ENCODE data around the gene PCDHGA1.

Gene PCDHGA1

DNA sequence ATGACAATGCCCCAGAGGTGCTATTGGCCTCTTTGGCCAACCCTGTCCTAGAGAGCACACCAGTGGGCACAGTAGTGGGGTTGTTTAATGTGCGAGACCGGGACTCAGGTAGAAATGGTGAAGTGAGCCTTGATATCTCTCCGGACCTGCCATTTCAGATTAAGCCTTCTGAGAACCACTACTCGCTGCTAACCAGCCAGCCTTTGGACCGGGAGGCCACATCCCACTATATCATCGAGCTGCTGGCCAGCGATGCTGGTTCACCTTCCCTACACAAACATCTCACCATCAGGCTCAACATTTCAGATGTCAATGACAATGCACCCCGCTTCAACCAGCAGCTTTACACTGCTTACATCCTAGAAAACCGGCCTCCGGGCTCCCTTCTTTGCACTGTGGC, 160.0 kb downstream of the PCDHGA1 start:
- DNase-seq (ENCODE audit: extremely low read depth in 1 of 2, low read depth in 1 of 2), result no peak

DNA sequence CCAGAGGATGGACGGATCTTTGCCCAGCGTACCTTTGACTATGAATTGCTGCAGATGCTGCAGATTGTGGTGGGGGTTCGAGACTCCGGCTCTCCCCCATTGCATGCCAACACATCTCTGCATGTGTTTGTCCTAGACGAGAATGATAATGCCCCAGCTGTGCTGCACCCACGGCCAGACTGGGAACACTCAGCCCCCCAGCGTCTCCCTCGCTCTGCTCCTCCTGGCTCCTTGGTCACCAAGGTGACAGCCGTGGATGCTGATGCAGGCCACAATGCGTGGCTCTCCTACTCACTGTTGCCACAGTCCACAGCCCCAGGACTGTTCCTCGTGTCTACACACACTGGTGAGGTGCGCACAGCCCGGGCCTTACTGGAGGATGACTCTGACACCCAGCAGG, 160.5 kb downstream of the PCDHGA1 start:
- DNase-seq (ENCODE audit: extremely low read depth in 1 of 2, low read depth in 1 of 2), result no peak

DNA sequence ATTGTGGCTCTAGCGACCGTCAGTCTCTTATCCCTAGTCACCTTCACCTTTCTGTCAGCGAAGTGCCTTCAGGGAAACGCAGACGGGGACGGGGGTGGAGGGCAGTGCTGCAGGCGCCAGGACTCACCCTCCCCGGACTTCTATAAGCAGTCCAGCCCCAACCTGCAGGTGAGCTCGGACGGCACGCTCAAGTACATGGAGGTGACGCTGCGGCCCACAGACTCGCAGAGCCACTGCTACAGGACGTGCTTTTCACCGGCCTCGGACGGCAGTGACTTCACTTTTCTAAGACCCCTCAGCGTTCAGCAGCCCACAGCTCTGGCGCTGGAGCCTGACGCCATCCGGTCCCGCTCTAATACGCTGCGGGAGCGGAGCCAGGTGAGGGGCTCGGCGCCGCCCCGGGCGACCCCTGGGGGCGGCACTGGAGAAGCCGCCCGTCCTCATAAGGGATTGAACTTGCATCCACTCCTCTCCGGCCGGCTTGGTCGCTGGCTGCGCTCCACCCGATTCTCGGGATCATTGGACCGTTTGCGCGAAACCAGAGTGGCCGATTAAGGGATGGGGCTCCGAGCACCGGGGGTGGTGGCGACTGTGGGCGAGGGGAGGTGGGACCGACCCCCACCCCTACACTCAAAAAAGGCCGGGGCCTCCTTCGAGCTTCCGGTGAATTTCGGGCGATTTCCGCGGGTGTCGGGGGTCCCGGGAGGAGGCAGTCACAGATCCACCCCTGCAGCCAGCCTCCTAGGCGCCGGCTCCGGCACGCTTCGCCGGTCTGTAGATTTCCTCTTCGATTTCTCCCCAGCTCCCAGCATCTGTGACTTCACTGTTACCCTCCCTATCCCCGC, 161.2 kb downstream of the PCDHGA1 start:
- DNase-seq (ENCODE audit: extremely low read depth in 1 of 2, low read depth in 1 of 2), result no peak

DNA sequence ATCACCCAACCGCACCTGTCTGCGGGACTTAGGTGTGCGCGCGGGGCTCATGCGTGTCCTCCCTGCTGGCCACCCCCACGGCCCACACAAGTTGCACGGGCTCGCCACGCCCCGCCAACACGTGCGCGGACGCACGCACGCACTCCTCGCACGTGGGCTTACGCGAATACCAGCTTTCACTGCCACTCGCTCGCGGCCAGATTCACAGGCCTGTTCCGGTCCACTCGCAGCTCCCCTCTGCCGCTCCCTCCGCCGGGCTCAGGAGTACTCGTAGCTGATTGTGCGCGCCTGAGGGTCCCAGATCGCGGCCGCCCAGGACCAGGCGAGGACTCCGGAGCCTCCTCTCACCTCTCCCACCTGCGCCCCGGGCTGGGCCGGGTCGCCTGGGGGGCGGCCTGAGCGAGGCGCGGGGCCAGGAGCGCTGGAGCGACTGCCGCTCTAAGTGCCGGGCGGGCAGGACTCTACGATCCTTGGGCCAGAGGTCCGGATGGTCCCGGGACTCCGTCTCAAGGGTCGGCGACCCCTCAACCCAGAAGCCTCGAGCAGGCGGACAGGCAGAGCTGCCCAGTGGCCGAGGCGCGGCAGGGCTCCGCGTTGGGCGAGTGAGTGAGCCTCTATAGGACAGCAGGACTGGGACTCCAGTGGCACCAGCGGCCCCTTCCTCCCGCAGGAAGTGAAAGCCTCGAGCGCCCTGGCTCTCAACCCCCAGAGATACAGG, 162.0 kb downstream of the PCDHGA1 start:
- DNase-seq (ENCODE audit: extremely low read depth in 1 of 2, low read depth in 1 of 2), result no peak

DNA sequence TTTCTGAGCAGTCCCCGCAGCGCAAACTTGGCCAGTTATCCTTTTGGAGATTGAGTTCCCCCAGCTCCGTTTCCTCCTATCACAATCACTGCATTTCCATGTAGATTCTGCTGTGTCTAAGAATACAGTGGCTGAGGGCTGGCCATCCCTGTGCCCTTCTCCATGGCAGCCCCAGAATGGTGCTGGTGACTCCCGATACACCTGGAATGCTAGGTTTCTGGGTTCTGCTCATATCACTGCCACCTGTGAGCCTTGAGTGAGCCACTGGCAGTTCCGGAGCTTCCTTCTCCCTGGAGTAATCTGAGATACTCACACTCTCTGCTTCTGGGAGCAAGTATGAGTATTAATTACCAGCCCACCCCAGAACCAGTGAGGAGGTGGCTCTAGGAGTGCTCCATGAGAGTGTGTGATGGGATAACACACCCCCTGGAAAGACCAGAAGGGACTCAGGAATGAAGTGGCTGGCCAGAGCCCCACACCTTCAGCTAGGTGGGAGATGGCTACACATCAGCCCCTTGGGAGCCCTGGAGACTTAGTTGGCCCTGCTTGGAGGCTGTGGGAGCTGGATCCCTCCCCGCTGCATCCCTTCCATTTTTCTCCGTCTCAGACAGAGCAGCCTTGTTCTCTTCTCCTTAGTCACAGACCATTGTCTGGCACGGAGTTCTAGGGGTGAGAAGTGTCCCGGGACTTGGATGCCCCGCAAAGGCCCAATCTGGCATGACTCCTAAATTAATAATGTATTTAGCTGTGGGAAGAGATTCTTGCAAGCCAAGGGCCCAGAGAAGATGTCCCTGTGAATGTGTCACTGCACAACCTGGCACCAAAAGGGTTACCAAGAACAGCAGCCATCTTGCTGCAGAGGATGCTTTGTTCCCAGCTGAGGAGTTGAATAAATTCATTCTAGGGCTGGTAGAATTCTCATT, 163.4 kb downstream of the PCDHGA1 start:
- no peak for DNase-seq (ENCODE audit: extremely low read depth in 1 of 2, low read depth in 1 of 2)

DNA sequence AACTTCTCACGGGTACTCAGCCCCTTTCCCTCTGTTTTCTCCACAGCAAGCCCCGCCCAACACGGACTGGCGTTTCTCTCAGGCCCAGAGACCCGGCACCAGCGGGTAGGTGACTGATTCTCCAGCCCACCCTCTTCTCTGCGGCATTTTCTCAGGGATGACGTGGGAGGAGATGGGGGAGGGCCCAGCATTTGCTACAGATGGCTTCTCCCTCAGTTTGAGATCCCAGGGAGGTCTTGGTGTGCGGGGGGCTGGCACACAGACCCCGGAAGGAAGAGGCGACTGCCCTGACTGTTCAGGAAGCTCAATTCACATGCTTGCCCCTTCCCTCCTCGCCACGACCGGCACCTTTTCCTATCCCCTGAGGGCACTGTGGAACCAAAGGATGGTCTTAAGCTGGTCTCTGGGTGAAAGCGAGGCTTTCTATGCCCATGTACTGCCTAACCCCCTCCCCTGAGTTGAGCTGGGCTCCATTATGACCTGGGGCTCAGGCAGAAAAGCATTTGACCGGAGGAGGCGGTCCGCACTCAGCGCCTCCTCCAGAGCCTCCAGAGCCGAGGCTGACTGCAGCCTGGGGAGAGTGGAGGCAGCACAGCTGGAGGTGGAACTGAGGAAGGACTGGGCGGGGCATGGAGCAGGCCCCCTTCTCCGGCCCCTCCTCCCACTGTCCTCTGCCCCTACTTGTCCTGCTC, 164.6 kb downstream of the PCDHGA1 start:
- no peak for DNase-seq (ENCODE audit: extremely low read depth in 1 of 2, low read depth in 1 of 2)

DNA sequence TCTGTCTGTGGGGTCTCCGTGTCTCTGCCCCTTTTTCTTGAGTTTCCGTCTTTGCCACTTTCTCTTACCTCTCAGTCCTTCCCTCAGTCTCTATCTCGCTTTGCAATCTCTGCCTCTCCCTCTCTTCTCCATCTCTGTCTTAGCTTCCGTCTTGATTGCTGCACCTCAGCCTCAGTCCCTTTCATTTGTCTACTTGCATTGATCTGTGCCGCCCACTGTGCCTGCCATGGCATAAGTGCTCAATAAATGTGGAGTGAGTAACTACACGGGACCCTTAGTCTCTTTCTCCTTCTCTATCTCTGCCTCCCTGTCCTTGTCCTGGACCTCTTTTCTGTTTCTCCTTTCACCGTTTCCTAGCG, 165.1 kb downstream of the PCDHGA1 start:
- no peak for DNase-seq (ENCODE audit: extremely low read depth in 1 of 2, low read depth in 1 of 2)

DNA sequence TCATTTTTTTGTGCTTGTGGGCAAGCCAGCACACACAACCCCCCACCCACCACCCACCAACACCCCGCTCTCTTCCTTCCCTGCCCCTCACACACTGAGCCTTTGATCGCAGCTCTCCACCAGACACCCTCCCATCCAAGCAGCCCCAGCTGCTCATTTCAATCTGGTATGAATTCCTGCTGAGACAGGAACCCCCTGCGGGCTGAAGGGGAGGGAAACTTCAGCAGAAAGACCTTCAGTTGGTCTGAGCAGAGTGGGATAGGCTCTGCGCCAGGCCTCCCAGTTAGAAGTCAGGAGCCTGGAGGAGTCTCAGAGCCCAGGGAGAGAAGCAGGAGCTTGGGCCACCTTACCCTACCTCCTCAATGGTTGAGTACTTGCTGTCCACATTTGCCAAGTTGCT, 165.7 kb downstream of the PCDHGA1 start:
- DNase-seq (ENCODE audit: extremely low read depth in 1 of 2, low read depth in 1 of 2), result no peak

DNA sequence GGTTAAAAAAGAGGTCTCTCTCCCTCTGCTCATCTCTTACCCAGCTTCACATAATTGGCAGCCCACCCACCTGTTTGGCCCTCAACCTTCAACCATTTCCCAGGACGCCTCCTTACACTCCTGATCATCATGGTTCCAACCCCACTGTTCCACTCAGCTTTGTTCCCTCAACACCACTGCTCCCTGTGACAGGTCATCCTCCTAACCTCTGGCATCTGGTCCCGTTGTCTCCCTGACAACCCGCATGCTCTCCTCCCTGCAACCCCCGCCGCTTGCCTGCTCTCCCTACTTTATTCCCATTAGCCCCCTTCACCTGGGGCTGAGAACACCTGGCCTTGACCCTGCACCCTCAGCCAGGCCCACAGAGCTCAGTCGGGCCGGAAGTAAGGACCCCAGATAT, 171.4 kb downstream of the PCDHGA1 start:
- DNase-seq (ENCODE audit: extremely low read depth in 1 of 2, low read depth in 1 of 2), result no peak

DNA sequence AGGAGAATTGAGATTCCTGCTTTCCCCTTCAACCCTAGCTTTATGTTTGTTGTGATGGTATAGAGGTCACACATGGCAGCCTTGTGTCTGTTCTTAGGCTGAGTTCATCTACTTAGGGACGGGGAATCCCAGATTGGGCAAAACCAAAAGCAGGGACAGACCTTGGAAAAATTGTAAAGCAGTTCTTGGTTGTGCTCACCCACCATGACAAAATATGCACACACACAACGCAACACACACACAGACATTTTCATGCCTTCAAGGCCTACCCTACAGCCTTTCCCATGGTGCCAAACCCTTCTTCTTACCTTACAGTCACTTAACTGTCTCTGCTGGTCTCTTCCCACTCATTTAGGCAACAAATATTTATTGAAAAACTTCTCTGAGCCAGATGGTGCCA, 173.4 kb downstream of the PCDHGA1 start:
- no peak for DNase-seq (ENCODE audit: extremely low read depth in 1 of 2, low read depth in 1 of 2)

DNA sequence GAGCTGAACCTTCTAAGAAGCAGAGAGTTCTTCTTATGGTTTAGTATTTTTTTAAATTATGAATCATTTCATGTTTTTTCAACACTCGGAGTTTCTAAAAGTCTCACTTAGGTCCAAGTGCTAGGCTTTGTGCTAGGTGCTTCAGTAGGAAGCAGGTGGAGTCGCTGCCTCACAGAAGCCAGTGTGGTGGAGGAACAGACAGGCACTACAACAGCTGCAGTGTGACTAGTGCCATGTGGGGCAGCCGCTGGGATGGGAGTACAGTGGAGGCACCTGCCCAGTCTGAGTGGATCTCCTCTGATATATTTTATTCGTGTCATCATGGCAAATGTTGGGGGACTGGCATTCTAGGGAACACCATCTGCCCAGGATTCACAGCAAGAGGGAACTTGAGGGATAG, 173.9 kb downstream of the PCDHGA1 start:
- no peak for DNase-seq (ENCODE audit: extremely low read depth in 1 of 2, low read depth in 1 of 2)

DNA sequence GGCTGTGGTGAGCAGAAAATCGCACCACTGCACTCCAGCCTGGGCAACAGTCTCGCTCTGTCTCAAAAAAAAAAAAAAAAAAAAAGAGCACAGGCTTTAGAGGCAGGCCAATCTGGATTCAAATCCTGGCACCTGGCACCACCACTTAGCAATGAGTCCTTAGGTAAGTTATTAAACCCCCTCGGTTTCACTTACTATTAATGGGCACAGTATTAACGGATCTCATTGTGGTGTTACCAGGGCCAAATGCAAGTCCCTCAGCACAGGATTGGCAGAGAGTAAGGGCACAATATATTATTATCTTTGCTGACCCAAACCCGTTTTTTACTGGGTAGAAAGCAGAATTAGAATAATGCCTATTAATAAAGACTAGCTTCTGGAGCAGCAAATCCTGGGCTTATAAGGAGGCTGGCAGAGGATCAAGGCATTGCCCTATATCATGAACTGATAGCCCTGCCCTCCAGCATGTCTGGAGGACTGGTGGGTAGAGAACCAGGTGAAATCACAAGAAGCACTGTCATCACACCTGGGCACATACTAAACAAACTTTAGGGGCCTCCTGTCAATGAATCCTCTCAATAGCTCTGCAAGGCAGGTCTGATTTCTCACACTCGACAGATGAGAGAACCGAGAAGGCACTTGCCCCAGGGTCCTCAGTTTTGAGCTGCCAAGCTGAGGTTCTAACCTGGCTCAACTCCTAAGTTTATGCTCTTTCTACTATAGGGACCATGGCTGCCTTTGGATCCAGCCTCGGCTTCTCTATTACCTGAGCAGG, 176.3 kb downstream of the PCDHGA1 start:
- no peak for DNase-seq (ENCODE audit: extremely low read depth in 1 of 2, low read depth in 1 of 2)

DNA sequence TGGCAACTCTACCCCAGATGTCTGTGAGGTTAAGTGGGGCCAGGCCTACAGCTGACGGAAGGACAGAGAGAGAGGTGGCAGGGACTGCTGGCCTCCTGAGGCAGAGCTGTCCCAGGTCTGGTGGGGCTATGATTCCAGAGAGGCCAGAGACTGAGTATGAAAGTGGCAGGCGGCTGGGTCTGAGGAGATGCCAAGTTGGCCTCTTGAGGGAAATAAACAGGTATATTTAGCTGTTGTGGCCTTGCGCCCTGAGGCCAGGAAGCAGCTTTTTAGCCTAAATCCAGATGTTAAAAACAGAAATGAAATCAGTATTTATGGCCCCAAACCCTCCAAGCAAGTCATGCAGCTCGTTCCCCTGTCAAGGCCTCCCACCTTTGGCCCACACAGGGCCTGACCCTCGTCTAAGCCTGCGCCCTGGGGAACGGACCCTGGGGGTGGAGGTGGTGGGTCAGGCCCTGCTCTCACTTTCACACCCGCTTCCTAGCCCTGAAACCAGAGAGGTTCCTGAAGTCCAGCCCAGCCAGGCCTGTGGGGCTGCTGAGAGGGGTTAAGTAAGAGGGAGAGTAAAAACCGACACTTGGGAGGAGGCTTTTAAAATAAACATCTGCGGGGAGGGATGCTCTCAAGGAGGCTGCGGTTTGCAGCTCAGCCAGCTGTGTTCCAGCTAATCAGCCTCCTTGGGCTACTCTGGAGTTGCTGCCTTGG, 177.2 kb downstream of the PCDHGA1 start:
- DNase-seq (ENCODE audit: extremely low read depth in 1 of 2, low read depth in 1 of 2), result no peak

DNA sequence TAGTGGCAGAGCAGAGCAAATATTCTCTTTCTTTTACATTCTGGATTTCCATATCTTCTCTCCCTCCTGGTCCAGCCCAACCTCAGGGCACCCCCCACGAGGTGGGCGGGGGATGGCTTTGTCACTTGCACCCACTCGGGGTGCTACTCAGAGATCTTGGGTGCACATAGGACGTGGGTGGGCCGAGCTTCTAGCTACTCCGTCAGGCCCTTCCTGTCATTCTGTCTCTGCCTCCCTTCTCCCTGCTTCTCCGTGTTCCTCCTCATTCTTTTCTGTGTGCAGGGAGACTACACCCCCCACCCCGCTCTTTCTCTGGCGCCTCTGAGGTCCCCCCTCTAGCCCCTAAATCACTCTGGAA, 178.1 kb downstream of the PCDHGA1 start:
- no peak for DNase-seq (ENCODE audit: extremely low read depth in 1 of 2, low read depth in 1 of 2)

DNA sequence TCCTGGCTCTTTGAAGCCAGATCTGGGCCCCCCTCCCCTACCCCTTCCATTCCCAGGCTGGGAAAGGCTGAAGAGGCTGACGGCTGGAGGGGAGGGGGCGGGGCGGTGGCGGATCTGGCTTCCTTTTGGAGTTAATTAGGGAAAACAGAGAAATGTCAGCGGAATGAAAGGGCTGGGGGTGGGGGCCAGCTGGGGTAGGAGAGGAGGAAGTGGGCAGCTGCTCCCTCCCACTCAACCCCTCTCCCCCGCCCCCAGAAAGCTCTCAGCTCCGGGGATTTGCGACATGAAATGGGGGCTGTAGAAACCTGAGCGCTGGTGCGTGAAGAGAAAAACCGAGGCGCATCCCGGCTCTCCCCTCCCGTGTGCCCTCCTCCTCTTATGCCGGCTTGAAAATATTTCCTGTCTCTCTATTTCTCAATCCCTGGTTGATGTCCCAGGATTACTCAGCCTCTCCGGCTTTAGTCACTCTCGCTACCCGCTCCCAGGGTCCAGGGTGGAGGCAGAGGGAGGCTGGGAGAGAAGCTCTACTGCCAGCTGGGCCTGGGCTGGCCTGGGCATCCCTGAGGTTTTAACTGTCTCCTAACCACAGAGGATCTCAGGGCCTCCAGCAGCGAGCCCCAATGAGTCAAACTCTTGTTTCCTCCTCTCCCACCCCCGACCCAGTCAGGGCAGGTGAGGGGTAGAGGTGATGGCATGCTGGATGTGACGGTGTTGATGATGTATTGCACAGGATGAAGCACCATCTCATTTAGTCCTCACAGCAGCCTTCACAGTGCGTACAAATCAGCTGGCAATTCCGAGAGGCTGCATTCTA, 178.7 kb downstream of the PCDHGA1 start:
- no peak for DNase-seq (ENCODE audit: extremely low read depth in 1 of 2, low read depth in 1 of 2)

DNA sequence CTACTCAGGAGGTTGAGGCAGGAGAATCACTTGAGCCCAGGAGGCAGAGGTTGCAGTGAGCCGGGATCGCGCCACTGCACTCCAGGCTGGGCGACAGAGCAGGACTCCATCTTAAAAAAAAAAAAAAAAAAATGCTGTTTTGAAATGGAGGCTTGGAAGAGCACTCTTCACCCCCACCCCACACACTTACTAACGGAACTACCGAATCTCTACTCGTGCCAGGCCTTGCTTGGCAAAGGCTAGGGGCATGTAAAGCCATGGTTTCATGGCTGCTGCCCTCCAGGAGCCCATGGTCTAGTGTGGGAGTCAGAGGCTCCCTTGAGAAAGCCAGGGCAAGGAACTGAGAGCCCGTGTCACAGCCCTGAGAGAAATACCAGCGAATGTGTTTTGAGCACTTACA, 179.8 kb downstream of the PCDHGA1 start:
- DNase-seq (ENCODE audit: extremely low read depth in 1 of 2, low read depth in 1 of 2), result no peak

DNA sequence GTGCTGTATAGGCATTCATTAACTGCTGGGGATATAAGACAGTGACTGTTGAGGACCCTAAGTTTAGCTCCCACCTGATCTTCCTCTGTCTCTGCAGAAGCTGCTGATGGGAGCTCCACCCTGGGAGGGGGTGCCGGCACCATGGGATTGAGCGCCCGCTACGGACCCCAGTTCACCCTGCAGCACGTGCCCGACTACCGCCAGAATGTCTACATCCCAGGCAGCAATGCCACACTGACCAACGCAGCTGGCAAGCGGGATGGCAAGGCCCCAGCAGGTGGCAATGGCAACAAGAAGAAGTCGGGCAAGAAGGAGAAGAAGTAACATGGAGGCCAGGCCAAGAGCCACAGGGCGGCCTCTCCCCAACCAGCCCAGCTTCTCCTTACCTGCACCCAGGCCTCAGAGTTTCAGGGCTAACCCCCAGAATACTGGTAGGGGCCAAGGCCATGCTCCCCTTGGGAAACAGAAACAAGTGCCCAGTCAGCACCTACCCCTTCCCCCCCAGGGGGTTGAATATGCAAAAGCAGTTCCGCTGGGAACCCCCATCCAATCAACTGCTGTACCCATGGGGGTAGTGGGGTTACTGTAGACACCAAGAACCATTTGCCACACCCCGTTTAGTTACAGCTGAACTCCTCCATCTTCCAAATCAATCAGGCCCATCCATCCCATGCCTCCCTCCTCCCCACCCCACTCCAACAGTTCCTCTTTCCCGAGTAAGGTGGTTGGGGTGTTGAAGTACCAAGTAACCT, 180.7 kb downstream of the PCDHGA1 start:
- no peak for DNase-seq (ENCODE audit: extremely low read depth in 1 of 2, low read depth in 1 of 2)

DNA sequence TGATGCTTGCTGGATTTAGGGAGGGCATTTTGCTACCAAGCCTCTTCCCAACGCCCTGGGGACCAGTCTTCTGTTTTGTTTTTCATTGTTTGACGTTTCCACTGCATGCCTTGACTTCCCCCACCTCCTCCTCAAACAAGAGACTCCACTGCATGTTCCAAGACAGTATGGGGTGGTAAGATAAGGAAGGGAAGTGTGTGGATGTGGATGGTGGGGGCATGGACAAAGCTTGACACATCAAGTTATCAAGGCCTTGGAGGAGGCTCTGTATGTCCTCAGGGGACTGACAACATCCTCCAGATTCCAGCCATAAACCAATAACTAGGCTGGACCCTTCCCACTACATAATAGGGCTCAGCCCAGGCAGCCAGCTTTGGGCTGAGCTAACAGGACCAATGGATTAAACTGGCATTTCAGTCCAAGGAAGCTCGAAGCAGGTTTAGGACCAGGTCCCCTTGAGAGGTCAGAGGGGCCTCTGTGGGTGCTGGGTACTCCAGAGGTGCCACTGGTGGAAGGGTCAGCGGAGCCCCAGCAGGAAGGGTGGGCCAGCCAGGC, 181.5 kb downstream of the PCDHGA1 start:
- DNase-seq (ENCODE audit: extremely low read depth in 1 of 2, low read depth in 1 of 2), result no peak

All from stimulated activated CD8-positive, alpha-beta memory T cell treated with anti-CD3 and anti-CD28 coated beads, Interleukin-7, amount 100 ng/mL, for 48 hours (primary cell).